Progenitor cell of endocrine pancreas (in vitro differentiated cells): ENCODE measurements around the gene NOS1AP. TPM values are rescaled to one million over a fixed set of nuclear protein-coding genes. Genes with fewer than 3 reads are reported as not detected.

Experiments
- DNase-seq: peaks from one replicate; pipeline ENCODE4 v3.0.0; 2021; ENCODE audit warnings: low spot score; ENCODE audit not compliant: unreplicated experiment
- H3K27ac Mint-ChIP-seq: 2 replicates; pipeline ENCODE4 v1.8.0; 2021; ENCODE audit warnings: mild to moderate bottlenecking, moderate library complexity, mixed read lengths
- H3K27me3 Mint-ChIP-seq: 2 replicates; pipeline ENCODE4 v1.8.0; 2021; ENCODE audit warnings: mixed read lengths
- H3K36me3 Mint-ChIP-seq: 2 replicates; pipeline ENCODE4 v1.8.0; 2022; ENCODE audit warnings: mixed read lengths; ENCODE audit not compliant: insufficient read depth
- H3K4me1 Mint-ChIP-seq: 2 replicates; pipeline ENCODE4 v1.8.0; 2021; ENCODE audit warnings: low read depth, mixed read lengths
- H3K4me3 Mint-ChIP-seq: 2 replicates; pipeline ENCODE4 v1.8.0; 2021; ENCODE audit warnings: low read depth, mild to moderate bottlenecking, moderate library complexity, mixed read lengths
- H3K9me3 Mint-ChIP-seq: 2 replicates; pipeline ENCODE4 v1.8.0; 2021; ENCODE audit warnings: low read depth, mixed read lengths
- total RNA-seq: library from RNA; stranded (reverse); gene quantifications from 2 replicates; pipeline ENCODE4 v1.2.1, GENCODE V29; 2021
- TF ChIP-seq, protein P1 (sequence below): fragments of 200-600 bp; sonication (generic); IDR thresholded peaks from one replicate; pipeline ENCODE4 v1.5.0; 2021; ENCODE audit warnings: antibody characterized with exemption, mild to moderate bottlenecking; ENCODE audit not compliant: unreplicated experiment

NOS1AP gene
- total RNA-seq, 1 donor from 2014 or later, result 5.6 TPM

DNA sequence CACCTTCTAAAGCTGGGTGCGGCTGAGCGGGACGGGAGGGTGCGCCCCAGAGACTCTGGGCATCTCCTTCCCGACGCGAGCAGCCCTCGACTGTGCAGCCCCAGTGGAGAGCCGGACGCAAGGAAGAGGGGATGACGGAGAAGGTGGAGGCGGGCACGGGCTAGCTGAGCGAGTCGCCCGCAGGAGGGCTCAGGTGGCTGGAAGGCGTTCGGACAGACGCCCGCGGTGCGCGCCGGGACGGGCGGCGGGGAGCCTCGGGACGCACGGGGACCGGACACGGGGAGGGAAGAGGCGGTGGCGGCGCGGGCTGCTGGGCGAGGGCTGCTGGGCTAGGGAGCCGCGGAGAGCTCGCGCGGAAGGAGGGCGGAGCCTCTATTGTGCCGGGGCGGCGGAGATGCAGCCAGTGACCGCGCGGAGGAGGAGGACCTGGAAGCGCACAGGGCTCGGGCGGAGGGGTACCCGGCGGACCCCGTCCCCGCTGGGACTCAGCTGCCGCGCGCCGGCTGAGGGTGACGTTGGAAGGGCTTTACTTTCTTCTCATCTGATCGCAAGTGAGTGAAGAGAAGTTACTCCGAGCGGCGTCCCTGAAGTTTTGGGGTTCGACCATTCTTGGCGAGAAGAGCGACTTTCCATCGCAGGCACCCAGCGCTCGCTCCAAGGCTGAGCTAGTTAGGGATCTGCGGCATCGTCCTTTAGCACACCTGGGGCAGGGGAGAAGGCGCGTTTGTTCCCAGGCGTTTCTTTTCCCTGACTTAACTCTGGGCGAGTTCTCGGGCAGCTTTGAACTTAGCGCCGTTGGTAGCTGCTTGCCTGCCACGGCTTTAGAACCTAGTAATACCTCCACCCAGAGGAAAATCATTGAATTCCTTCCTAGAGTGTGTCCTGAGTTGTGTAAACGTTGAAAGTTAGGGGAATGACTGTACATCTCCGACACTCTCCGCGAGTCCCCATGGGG lies 45.7 kb upstream of the NOS1AP start, which contains the start of gene OLFML2B:
Gene OLFML2B, minus strand, starts transcription at position 323 of the 955 bp plus-strand sequence. CDS start 439 bp downstream, outside the sequence.
- Mint-ChIP-seq H3K27ac (peak within 1 kb of the TSS; percentile 1), H3K36me3 (no peaks in the 10 kb centered on the region), H3K27me3 (peaks cover 56% of the 10 kb centered on the region), H3K9me3 (no peaks in the 10 kb centered on the region), H3K4me3 (peak within 1 kb of the TSS; percentile 86), H3K4me1 (peaks cover 13% of the 10 kb centered on the region)
- DNase-seq, result peak; percentile 43
- TF ChIP-seq, protein P1, sequence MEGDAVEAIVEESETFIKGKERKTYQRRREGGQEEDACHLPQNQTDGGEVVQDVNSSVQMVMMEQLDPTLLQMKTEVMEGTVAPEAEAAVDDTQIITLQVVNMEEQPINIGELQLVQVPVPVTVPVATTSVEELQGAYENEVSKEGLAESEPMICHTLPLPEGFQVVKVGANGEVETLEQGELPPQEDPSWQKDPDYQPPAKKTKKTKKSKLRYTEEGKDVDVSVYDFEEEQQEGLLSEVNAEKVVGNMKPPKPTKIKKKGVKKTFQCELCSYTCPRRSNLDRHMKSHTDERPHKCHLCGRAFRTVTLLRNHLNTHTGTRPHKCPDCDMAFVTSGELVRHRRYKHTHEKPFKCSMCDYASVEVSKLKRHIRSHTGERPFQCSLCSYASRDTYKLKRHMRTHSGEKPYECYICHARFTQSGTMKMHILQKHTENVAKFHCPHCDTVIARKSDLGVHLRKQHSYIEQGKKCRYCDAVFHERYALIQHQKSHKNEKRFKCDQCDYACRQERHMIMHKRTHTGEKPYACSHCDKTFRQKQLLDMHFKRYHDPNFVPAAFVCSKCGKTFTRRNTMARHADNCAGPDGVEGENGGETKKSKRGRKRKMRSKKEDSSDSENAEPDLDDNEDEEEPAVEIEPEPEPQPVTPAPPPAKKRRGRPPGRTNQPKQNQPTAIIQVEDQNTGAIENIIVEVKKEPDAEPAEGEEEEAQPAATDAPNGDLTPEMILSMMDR, result no peak

DNA sequence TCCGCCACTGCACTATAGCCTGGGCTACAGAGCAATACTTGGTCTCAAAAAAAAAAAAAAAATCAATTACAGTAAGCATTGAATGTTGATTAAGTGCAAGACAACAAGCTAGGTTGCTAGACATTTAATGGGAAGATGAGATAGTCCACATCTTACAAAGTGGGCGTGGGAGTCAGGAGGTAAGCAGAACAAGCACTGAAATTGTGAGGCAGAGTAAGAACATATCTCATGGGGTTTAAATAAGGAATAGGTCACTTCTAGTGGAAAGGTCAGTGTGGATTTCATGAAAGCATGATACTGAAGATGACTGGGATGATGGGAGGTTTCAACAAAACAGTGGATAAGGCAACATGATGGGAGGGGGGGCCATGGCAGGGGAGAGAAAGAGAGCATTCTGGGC lies 44.0 kb upstream of the NOS1AP start:
- no peak for DNase-seq
- Mint-ChIP-seq H3K27me3 (peaks cover 62% of the 10 kb centered on the region), H3K4me1 (peaks cover 13% of the 10 kb centered on the region), H3K9me3 (no peaks in the 10 kb centered on the region), H3K27ac (no peak overlapping the region), H3K36me3 (no peaks in the 10 kb centered on the region), H3K4me3 (no peak overlapping the region)
- TF ChIP-seq, protein P1, result no peak

DNA sequence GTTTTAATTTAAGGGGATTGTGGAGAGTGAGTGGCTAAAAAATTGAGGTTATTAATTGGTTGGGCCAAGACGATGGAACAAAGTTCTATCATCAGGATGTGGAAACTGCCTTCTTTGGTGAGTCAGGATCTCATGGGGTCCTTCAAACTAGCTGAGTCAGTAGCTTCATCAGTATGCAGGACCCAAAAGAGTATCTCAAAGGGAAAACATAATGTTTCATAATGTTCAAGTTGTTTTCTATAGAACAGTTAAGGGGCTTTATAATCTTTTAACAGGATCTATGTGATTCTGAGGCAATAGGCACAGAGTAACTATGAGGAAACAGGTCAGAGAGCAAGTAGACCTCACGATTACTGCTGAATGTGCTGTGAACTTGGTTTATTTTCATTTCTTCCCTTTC lies 42.6 kb upstream of the NOS1AP start:
- H3K36me3 Mint-ChIP-seq, result no peaks in the 10 kb centered on the region
- DNase-seq, result no peak
- TF ChIP-seq, protein P1, result no peak
- H3K4me1 Mint-ChIP-seq, result peaks cover 7% of the 10 kb centered on the region
- H3K27ac Mint-ChIP-seq, result no peak overlapping the region
- H3K9me3 Mint-ChIP-seq, result no peaks in the 10 kb centered on the region
- H3K4me3 Mint-ChIP-seq, result no peak overlapping the region
- peaks cover 61% of the 10 kb centered on the region for H3K27me3 Mint-ChIP-seq

DNA sequence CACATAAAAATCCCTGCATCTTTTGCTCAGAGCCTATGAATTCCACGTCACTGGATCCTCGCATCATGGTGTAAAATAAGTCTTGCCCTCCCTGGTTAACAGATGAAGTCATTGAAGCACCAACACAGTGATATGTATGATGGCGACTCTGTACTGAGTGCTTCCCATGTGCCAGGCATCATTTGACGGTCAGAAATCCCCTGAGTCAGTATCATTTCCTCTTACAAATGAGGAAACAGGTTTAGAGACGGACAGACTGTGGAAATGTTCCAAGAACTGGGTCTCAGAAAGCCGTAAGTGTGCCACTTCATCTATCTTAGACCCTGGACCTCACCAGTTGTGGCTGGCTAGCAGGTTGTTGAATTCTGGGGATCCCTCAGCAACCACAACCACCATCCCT lies 40.8 kb upstream of the NOS1AP start:
- H3K4me1 Mint-ChIP-seq, result peaks cover 4% of the 10 kb centered on the region
- H3K36me3 Mint-ChIP-seq, result no peaks in the 10 kb centered on the region
- no peak overlapping the region for H3K4me3 Mint-ChIP-seq
- H3K27me3 Mint-ChIP-seq, result peaks cover 58% of the 10 kb centered on the region
- TF ChIP-seq, protein P1, result no peak
- H3K27ac Mint-ChIP-seq, result no peak overlapping the region
- no peak for DNase-seq
- H3K9me3 Mint-ChIP-seq, result no peaks in the 10 kb centered on the region

DNA sequence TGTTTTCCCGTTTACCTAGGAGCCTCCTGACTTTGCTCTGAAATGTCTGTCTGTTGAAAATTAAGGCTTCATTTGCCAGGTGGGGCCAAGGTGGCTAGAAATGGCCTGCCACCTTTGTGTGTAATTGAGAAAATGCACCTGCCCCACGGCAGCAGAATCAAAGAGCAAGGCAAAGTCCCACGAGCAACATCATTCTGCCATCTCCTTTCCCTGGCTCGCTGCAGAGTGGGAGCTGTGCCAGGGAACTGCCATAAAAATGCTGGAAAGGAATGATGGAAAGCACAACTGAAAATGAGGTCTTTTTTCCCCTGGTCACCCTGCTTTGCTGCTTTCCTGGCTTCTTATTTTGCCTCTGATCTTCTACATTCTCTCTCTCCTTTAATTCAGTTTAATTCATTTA lies 40.3 kb upstream of the NOS1AP start:
- peaks cover 3% of the 10 kb centered on the region for H3K4me1 Mint-ChIP-seq
- TF ChIP-seq, protein P1, result no peak
- H3K4me3 Mint-ChIP-seq, result no peak overlapping the region
- DNase-seq, result no peak
- no peak overlapping the region for H3K27ac Mint-ChIP-seq
- H3K27me3 Mint-ChIP-seq, result peaks cover 60% of the 10 kb centered on the region
- H3K36me3 Mint-ChIP-seq, result no peaks in the 10 kb centered on the region
- H3K9me3 Mint-ChIP-seq, result no peaks in the 10 kb centered on the region
